GM18858 (cell line): ENCODE results near the gene HELZ.
"Not testable (repeated sequence)": the region's sequence is repeated elsewhere in the genome, so short reads cannot be mapped to it uniquely, and the experiment has no call there.

ENCODE experiments used
- ATAC-seq: cut with Tn5 transposase; IDR thresholded peaks from one replicate; pipeline ENCODE4 v1.9.1; 2021; ENCODE audit not compliant: unreplicated experiment

The HELZ gene

GRCh38 chr17:67151717-67152116 is 93.3 kb downstream of the HELZ start:
- ATAC-seq = no peak

- no peak for ATAC-seq
These were observed 94.2 kb downstream of the HELZ start for GRCh38 chr17:67150826-67151225.

- ATAC-seq = no peak
These were observed 96.6 kb downstream of the HELZ start for GRCh38 chr17:67148352-67148751.

GRCh38 chr17:67145183-67145805 is 99.7 kb downstream of the HELZ start:
- ATAC-seq = no peak

GRCh38 chr17:67143318-67143717 is 101.7 kb downstream of the HELZ start:
- no peak for ATAC-seq

- ATAC-seq = not testable (repeated sequence)
These were observed 103.0 kb downstream of the HELZ start for GRCh38 chr17:67142030-67142429.

- no peak for ATAC-seq
These were observed 105.0 kb downstream of the HELZ start for GRCh38 chr17:67139784-67140665.

GRCh38 chr17:67139289-67139688 is 105.7 kb downstream of the HELZ start:
- no peak for ATAC-seq

GRCh38 chr17:67138392-67138791 is 106.6 kb downstream of the HELZ start:
- ATAC-seq = no peak

- ATAC-seq = no peak
These were observed 107.1 kb downstream of the HELZ start for GRCh38 chr17:67137860-67138259.

- no peak for ATAC-seq
These were observed 108.0 kb downstream of the HELZ start for GRCh38 chr17:67137026-67137370.

GRCh38 chr17:67136191-67137025 is 108.6 kb downstream of the HELZ start:
- ATAC-seq = no peak

GRCh38 chr17:67133161-67133560 is 111.8 kb downstream of the HELZ start:
- no peak for ATAC-seq

- ATAC-seq = no peak
These were observed 112.6 kb downstream of the HELZ start for GRCh38 chr17:67132366-67132765.

GRCh38 chr17:67130768-67131167 is 114.2 kb downstream of the HELZ start:
- no peak for ATAC-seq

- ATAC-seq = no peak
These were observed 115.7 kb downstream of the HELZ start for GRCh38 chr17:67129283-67129682.

GRCh38 chr17:67128700-67129099 is 116.3 kb downstream of the HELZ start:
- ATAC-seq = no peak

GRCh38 chr17:67127925-67128324 is 117.1 kb downstream of the HELZ start:
- ATAC-seq = no peak

- ATAC-seq = no peak
These were observed 118.0 kb downstream of the HELZ start for GRCh38 chr17:67126983-67127382.

- not testable (repeated sequence) for ATAC-seq
These were observed 118.5 kb downstream of the HELZ start for GRCh38 chr17:67126543-67126942.

- ATAC-seq = no peak
These were observed 119.1 kb downstream of the HELZ start for GRCh38 chr17:67125924-67126323.

- no peak for ATAC-seq
These were observed 119.6 kb downstream of the HELZ start for GRCh38 chr17:67125417-67125816.
